GM12875 (cell line): ENCODE data around the gene TMEM132D.

ENCODE experiments used
- H3K4me3 ChIP-seq: one replicate; pipeline ENCODE4 v1.5.1; 2011; ENCODE audit warnings: low read depth, low read length, control low read depth
- CTCF ChIP-seq: IDR thresholded peaks from 2 replicates; pipeline ENCODE4 v1.5.1; 2011; ENCODE audit warnings: low read depth, mild to moderate bottlenecking, control low read depth, inconsistent platforms, low read length, moderate library complexity, borderline replicate concordance; ENCODE audit not compliant: insufficient read depth

TMEM132D gene

GRCh38 chr12:129825316-129825715, 78.5 kb downstream of the TMEM132D start:
- TF ChIP-seq CTCF: no peak
- H3K4me3 ChIP-seq: no peak overlapping the region

GRCh38 chr12:129821964-129822363, 81.9 kb downstream of the TMEM132D start:
- H3K4me3 ChIP-seq: no peak overlapping the region
- TF ChIP-seq CTCF: no peak

- TF ChIP-seq CTCF: no peak
Measured at GRCh38 chr12:129819391-129819790, 84.4 kb downstream of the TMEM132D start.

GRCh38 chr12:129815846-129816245, 88.0 kb downstream of the TMEM132D start:
- TF ChIP-seq CTCF: no peak
- no peak overlapping the region for H3K4me3 ChIP-seq

More at GRCh38 chr12:129819391-129819790, 84.4 kb downstream of the TMEM132D start:
- H3K4me3 ChIP-seq: no peak overlapping the region

GRCh38 chr12:129811963-129812362, 91.9 kb downstream of the TMEM132D start:
- TF ChIP-seq CTCF: no peak
- H3K4me3 ChIP-seq: no peak overlapping the region

GRCh38 chr12:129807136-129807535, 96.7 kb downstream of the TMEM132D start:
- no peak for TF ChIP-seq CTCF

GRCh38 chr12:129791396-129791795, 112.4 kb downstream of the TMEM132D start:
- no peak overlapping the region for H3K4me3 ChIP-seq
- no peak for TF ChIP-seq CTCF

More at GRCh38 chr12:129807136-129807535, 96.7 kb downstream of the TMEM132D start:
- H3K4me3 ChIP-seq: no peak overlapping the region
